ENCODE results near the gene PGAM1.
"Not testable (repeated sequence)": the region's sequence is repeated elsewhere in the genome, so short reads cannot be mapped to it uniquely, and the experiment has no call there.

PGAM1 gene

GRCh38 chr10:97456686-97457065 lies 30.7 kb downstream of the PGAM1 start:
- no peak for DNase-seq (ENCODE audit: low spot score)

- DNase-seq (ENCODE audit: low spot score), result no peak
These were observed 33.1 kb downstream of the PGAM1 start for GRCh38 chr10:97459111-97459510.

- no peak for DNase-seq (ENCODE audit: low spot score)
These were observed 33.9 kb downstream of the PGAM1 start for GRCh38 chr10:97459933-97460332.

GRCh38 chr10:97462309-97462708 lies 36.3 kb downstream of the PGAM1 start:
- no peak for DNase-seq (ENCODE audit: low spot score)

GRCh38 chr10:97463363-97464132 lies 37.6 kb downstream of the PGAM1 start:
- peak; percentile 57 for DNase-seq (ENCODE audit: low spot score)

- DNase-seq (ENCODE audit: low spot score), result no peak
These were observed 38.2 kb downstream of the PGAM1 start for GRCh38 chr10:97464226-97464625.

- DNase-seq (ENCODE audit: low spot score), result no peak
These were observed 40.0 kb downstream of the PGAM1 start for GRCh38 chr10:97465982-97466381.

GRCh38 chr10:97466755-97467154 lies 40.8 kb downstream of the PGAM1 start:
- no peak for DNase-seq (ENCODE audit: low spot score)

GRCh38 chr10:97468162-97468561 lies 42.2 kb downstream of the PGAM1 start:
- no peak for DNase-seq (ENCODE audit: low spot score)

- not testable (repeated sequence) for DNase-seq (ENCODE audit: low spot score)
These were observed 42.8 kb downstream of the PGAM1 start for GRCh38 chr10:97468781-97469180.

- no peak for DNase-seq (ENCODE audit: low spot score)
These were observed 48.9 kb downstream of the PGAM1 start for GRCh38 chr10:97474918-97475317.

GRCh38 chr10:97475936-97476594 lies 50.1 kb downstream of the PGAM1 start:
- no peak for DNase-seq (ENCODE audit: low spot score)

- DNase-seq (ENCODE audit: low spot score), result not testable (repeated sequence)
These were observed 53.4 kb downstream of the PGAM1 start for GRCh38 chr10:97479410-97479809.

GRCh38 chr10:97479939-97480338 lies 53.9 kb downstream of the PGAM1 start:
- no peak for DNase-seq (ENCODE audit: low spot score)

- no peak for DNase-seq (ENCODE audit: low spot score)
These were observed 55.1 kb downstream of the PGAM1 start for GRCh38 chr10:97481071-97481470.

GRCh38 chr10:97482381-97482780 lies 56.4 kb downstream of the PGAM1 start:
- no peak for DNase-seq (ENCODE audit: low spot score)

Small RNAs within 50 kb of the gene (small RNA-seq; reads per million reads assigned to genes)
- gene RF00019, result 0 reads per million in 2 experiments
